Measurements from ENCODE around the gene CALML3. TPM values are rescaled to one million over a fixed set of nuclear protein-coding genes. Genes with fewer than 3 reads are reported as not detected.

CALML3 gene
- total and polyA plus RNA-seq, 7 experiments from 2014 or later = not detected

- H3K36me3 ChIP-seq (ENCODE audit: control insufficient read depth in 2 of 3, insufficient read depth in 3 of 3, low read length in 3 of 3) = no peaks in the 10 kb centered on the region
- Mint-ChIP-seq H3K4me1 (peaks cover 0 to 3% (median 0%) of the 10 kb centered on the region in 7 donors), H3K27ac (peak overlapping the region in 1 of 9 donors; percentile 31), H3K9me3 (no peaks in the 10 kb centered on the region), H3K4me3 (no peak overlapping the region), H3K36me3 (no peaks in the 10 kb centered on the region), H3K27me3 (peaks cover 0 to 3% (median 0%) of the 10 kb centered on the region in 5 donors)
- no peaks in the 10 kb centered on the region for H3K9me3 ChIP-seq (ENCODE audit: control insufficient read depth in 2 of 3, low read length in 3 of 3)
- intact Hi-C loops (cut with micrococcal nuclease) = no loop called here
- ChIA-PET POLR2A (no interaction called here), CTCF (no interaction called here)
- no peaks in the 10 kb centered on the region for H3K27me3 ChIP-seq (ENCODE audit: control insufficient read depth in 2 of 2, insufficient read depth in 2 of 2, low read length in 2 of 2)
- no peaks in the 10 kb centered on the region for H3K4me1 ChIP-seq (ENCODE audit: control insufficient read depth in 2 of 2, insufficient read depth in 2 of 2, low read length in 2 of 2)
- DNase-seq (no peak), ATAC-seq (peak; percentile 32)
- no peak overlapping the region for H3K27ac ChIP-seq (ENCODE audit: low read depth, low read length)
- no peak overlapping the region for H3K4me3 ChIP-seq (ENCODE audit: low read length)
Observed at GRCh38 chr10:5479481-5480161, 45.1 kb upstream of the CALML3 start.

GRCh38 chr10:5480162-5480941, 44.4 kb upstream of the CALML3 start:
- Histone ChIP-seq H3K9me3 (ENCODE audit: control insufficient read depth in 2 of 3, low read length in 3 of 3) (no peaks in the 10 kb centered on the region), H3K27me3 (ENCODE audit: control insufficient read depth in 2 of 2, insufficient read depth in 2 of 2, low read length in 2 of 2) (no peaks in the 10 kb centered on the region), H3K36me3 (ENCODE audit: control insufficient read depth in 2 of 3, insufficient read depth in 3 of 3, low read length in 3 of 3) (no peaks in the 10 kb centered on the region), H3K4me1 (ENCODE audit: control insufficient read depth in 2 of 2, insufficient read depth in 2 of 2, low read length in 2 of 2) (no peaks in the 10 kb centered on the region), H3K4me3 (ENCODE audit: low read length) (no peak overlapping the region), H3K27ac (ENCODE audit: low read depth, low read length) (no peak overlapping the region)
- Mint-ChIP-seq H3K36me3 (no peaks in the 10 kb centered on the region), H3K27ac (no peak overlapping the region), H3K4me3 (no peak overlapping the region), H3K27me3 (peaks cover 0 to 3% (median 0%) of the 10 kb centered on the region in 5 donors), H3K9me3 (no peaks in the 10 kb centered on the region), H3K4me1 (peaks cover 0 to 3% (median 0%) of the 10 kb centered on the region in 7 donors)
- ATAC-seq = no peak
- intact Hi-C loops (cut with micrococcal nuclease) = no loop called here
- CTCF ChIA-PET = no interaction called here
- POLR2A ChIA-PET = no interaction called here
- no peak for DNase-seq

- ChIA-PET CTCF (no interaction called here), POLR2A (no interaction called here)
- Mint-ChIP-seq H3K27me3 (peaks cover 0 to 8% (median 0%) of the 10 kb centered on the region in 5 donors), H3K4me3 (no peak overlapping the region), H3K4me1 (peaks cover 0 to 3% (median 0%) of the 10 kb centered on the region in 7 donors), H3K27ac (no peak overlapping the region), H3K36me3 (no peaks in the 10 kb centered on the region), H3K9me3 (no peaks in the 10 kb centered on the region)
- H3K27ac ChIP-seq (ENCODE audit: low read depth, low read length) = no peak overlapping the region
- no peak overlapping the region for H3K4me3 ChIP-seq (ENCODE audit: low read length)
- H3K36me3 ChIP-seq (ENCODE audit: control insufficient read depth in 2 of 3, insufficient read depth in 3 of 3, low read length in 3 of 3) = no peaks in the 10 kb centered on the region
- intact Hi-C loops (cut with micrococcal nuclease) = no loop called here
- H3K9me3 ChIP-seq (ENCODE audit: control insufficient read depth in 2 of 3, low read length in 3 of 3) = no peaks in the 10 kb centered on the region
- H3K4me1 ChIP-seq (ENCODE audit: control insufficient read depth in 2 of 2, insufficient read depth in 2 of 2, low read length in 2 of 2) = no peaks in the 10 kb centered on the region
- no peaks in the 10 kb centered on the region for H3K27me3 ChIP-seq (ENCODE audit: control insufficient read depth in 2 of 2, insufficient read depth in 2 of 2, low read length in 2 of 2)
- no peak for ATAC-seq
- DNase-seq = no peak
Observed at GRCh38 chr10:5481121-5481520, 43.6 kb upstream of the CALML3 start.

- DNase-seq (no peak), ATAC-seq (no peak)
- H3K4me3 Mint-ChIP-seq = no peak overlapping the region
- Histone ChIP-seq H3K4me1 (ENCODE audit: control insufficient read depth in 2 of 2, insufficient read depth in 2 of 2, low read length in 2 of 2) (no peaks in the 10 kb centered on the region), H3K36me3 (ENCODE audit: control insufficient read depth in 2 of 3, insufficient read depth in 3 of 3, low read length in 3 of 3) (no peaks in the 10 kb centered on the region), H3K9me3 (ENCODE audit: control insufficient read depth in 2 of 3, low read length in 3 of 3) (no peaks in the 10 kb centered on the region), H3K4me3 (ENCODE audit: low read length) (no peak overlapping the region), H3K27me3 (ENCODE audit: control insufficient read depth in 2 of 2, insufficient read depth in 2 of 2, low read length in 2 of 2) (no peaks in the 10 kb centered on the region), H3K27ac (ENCODE audit: low read depth, low read length) (no peak overlapping the region)
- peaks cover 0 to 3% (median 0%) of the 10 kb centered on the region in 7 donors for H3K4me1 Mint-ChIP-seq
- peaks cover 0 to 10% (median 0%) of the 10 kb centered on the region in 5 donors for H3K27me3 Mint-ChIP-seq
- no peak overlapping the region for H3K27ac Mint-ChIP-seq
- no peaks in the 10 kb centered on the region for H3K36me3 Mint-ChIP-seq
- ChIA-PET POLR2A (no interaction called here), CTCF (no interaction called here)
- intact Hi-C loops (cut with micrococcal nuclease) = no loop called here
- no peaks in the 10 kb centered on the region for H3K9me3 Mint-ChIP-seq
Observed at GRCh38 chr10:5482016-5482415, 42.7 kb upstream of the CALML3 start.

GRCh38 chr10:5484205-5484604, 40.6 kb upstream of the CALML3 start:
- H3K4me3 Mint-ChIP-seq = no peak overlapping the region

GRCh38 chr10:5485290-5485689, 39.5 kb upstream of the CALML3 start:
- peaks cover 0 to 11% (median 0%) of the 10 kb centered on the region in 5 donors for H3K27me3 Mint-ChIP-seq
- CTCF ChIA-PET = no interaction called here
- no peak for DNase-seq
- Histone ChIP-seq H3K9me3 (ENCODE audit: control insufficient read depth in 2 of 3, low read length in 3 of 3) (no peaks in the 10 kb centered on the region), H3K27me3 (ENCODE audit: control insufficient read depth in 2 of 2, insufficient read depth in 2 of 2, low read length in 2 of 2) (no peaks in the 10 kb centered on the region), H3K4me3 (ENCODE audit: low read length) (no peak overlapping the region), H3K27ac (ENCODE audit: low read depth, low read length) (no peak overlapping the region), H3K36me3 (ENCODE audit: control insufficient read depth in 2 of 3, insufficient read depth in 3 of 3, low read length in 3 of 3) (no peaks in the 10 kb centered on the region), H3K4me1 (ENCODE audit: control insufficient read depth in 2 of 2, insufficient read depth in 2 of 2, low read length in 2 of 2) (no peaks in the 10 kb centered on the region)
- H3K27ac Mint-ChIP-seq = no peak overlapping the region
- H3K9me3 Mint-ChIP-seq = no peaks in the 10 kb centered on the region
- H3K4me3 Mint-ChIP-seq = no peak overlapping the region
- intact Hi-C loops (cut with micrococcal nuclease) = no loop called here
- no peaks in the 10 kb centered on the region for H3K36me3 Mint-ChIP-seq
- H3K4me1 Mint-ChIP-seq = peaks cover 0 to 5% (median 0%) of the 10 kb centered on the region in 7 donors
- POLR2A ChIA-PET = interaction anchor here (0.8 kb wide), 1 partner anchor 19 kb away, joined by 3 read pairs; no protein-coding TSS in a partner anchor
- no peak for ATAC-seq

More at GRCh38 chr10:5484205-5484604, 40.6 kb upstream of the CALML3 start:
- no peaks in the 10 kb centered on the region for H3K27me3 ChIP-seq (ENCODE audit: control insufficient read depth in 2 of 2, insufficient read depth in 2 of 2, low read length in 2 of 2)
- ATAC-seq = no peak
- Mint-ChIP-seq H3K9me3 (no peaks in the 10 kb centered on the region), H3K27ac (no peak overlapping the region), H3K27me3 (peaks cover 0 to 11% (median 0%) of the 10 kb centered on the region in 5 donors), H3K36me3 (no peaks in the 10 kb centered on the region), H3K4me1 (peaks cover 0 to 6% (median 0%) of the 10 kb centered on the region in 7 donors)
- no peak overlapping the region for H3K27ac ChIP-seq (ENCODE audit: low read depth, low read length)
- H3K4me3 ChIP-seq (ENCODE audit: low read length) = no peak overlapping the region
- no peaks in the 10 kb centered on the region for H3K9me3 ChIP-seq (ENCODE audit: control insufficient read depth in 2 of 3, low read length in 3 of 3)
- H3K36me3 ChIP-seq (ENCODE audit: control insufficient read depth in 2 of 3, insufficient read depth in 3 of 3, low read length in 3 of 3) = no peaks in the 10 kb centered on the region
- H3K4me1 ChIP-seq (ENCODE audit: control insufficient read depth in 2 of 2, insufficient read depth in 2 of 2, low read length in 2 of 2) = no peaks in the 10 kb centered on the region
- DNase-seq = no peak
- intact Hi-C loops (cut with micrococcal nuclease) = no loop called here
- ChIA-PET CTCF (no interaction called here), POLR2A (interaction anchor here (1.1 kb wide), 1 partner anchor 10 kb away, joined by 3 read pairs; no protein-coding TSS in a partner anchor)

Measured in naive thymus-derived CD4-positive, alpha-beta T cell (primary cell).